ENCODE data around the gene AP2A2. TPM values are rescaled to one million over a fixed set of nuclear protein-coding genes. Genes with fewer than 3 reads are reported as not detected.

Gene AP2A2
- total RNA-seq, 2 experiments from 2014 or later = 45.9 to 46.6 TPM

DNA sequence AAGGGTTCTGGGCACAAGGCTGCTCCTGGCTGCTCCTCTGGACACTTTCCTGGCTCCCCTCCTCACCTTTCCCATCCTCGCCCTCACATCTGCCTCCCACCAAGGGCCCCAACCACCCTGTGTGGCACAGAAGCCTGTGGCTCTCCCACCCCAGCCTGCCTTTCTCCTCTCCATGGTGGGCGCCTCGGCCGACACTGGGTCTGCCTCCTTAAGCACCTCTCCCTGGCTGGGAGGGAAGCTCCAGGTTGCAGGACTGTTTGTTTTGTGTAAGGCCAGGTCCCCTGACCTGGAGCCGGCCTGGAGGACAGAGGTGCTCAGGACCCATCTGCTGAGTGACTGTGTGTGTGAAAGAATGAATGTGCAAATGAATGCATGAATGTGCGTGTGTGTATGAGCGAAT, 96.7 kb downstream of the AP2A2 start:
- Mint-ChIP-seq H3K27ac (no peak overlapping the region), H3K36me3 (ENCODE audit: low read depth) (no peaks in the 10 kb centered on the region), H3K27me3 (no peaks in the 10 kb centered on the region), H3K9me3 (no peaks in the 10 kb centered on the region), H3K4me3 (no peak overlapping the region), H3K4me1 (ENCODE audit: low read depth) (peaks cover 8% of the 10 kb centered on the region)
- Histone ChIP-seq H3K27me3 (ENCODE audit: control insufficient read depth in 1 of 2, insufficient read depth in 2 of 2, low read length in 2 of 2) (no peaks in the 10 kb centered on the region), H3K4me3 (ENCODE audit: low read length) (no peak overlapping the region), H3K27ac (ENCODE audit: low read depth in 1 of 2, low read length in 2 of 2) (no peak overlapping the region), H3K9me3 (ENCODE audit: control insufficient read depth in 1 of 2, insufficient read depth in 1 of 2, low read length in 2 of 2) (peaks cover 0 to 21% of the 10 kb centered on the region in 2 experiments), H3K4me1 (ENCODE audit: insufficient read depth, low read length) (peaks cover 4% of the 10 kb centered on the region), H3K36me3 (ENCODE audit: insufficient read depth, low read length) (no peaks in the 10 kb centered on the region)
- POLR2A ChIA-PET = no interaction called here
- TF ChIP-seq, protein P1, sequence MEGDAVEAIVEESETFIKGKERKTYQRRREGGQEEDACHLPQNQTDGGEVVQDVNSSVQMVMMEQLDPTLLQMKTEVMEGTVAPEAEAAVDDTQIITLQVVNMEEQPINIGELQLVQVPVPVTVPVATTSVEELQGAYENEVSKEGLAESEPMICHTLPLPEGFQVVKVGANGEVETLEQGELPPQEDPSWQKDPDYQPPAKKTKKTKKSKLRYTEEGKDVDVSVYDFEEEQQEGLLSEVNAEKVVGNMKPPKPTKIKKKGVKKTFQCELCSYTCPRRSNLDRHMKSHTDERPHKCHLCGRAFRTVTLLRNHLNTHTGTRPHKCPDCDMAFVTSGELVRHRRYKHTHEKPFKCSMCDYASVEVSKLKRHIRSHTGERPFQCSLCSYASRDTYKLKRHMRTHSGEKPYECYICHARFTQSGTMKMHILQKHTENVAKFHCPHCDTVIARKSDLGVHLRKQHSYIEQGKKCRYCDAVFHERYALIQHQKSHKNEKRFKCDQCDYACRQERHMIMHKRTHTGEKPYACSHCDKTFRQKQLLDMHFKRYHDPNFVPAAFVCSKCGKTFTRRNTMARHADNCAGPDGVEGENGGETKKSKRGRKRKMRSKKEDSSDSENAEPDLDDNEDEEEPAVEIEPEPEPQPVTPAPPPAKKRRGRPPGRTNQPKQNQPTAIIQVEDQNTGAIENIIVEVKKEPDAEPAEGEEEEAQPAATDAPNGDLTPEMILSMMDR (IDR thresholded peaks at IDR 0.05) = no peak
- intact Hi-C loops (cut with DNase I, micrococcal nuclease) = no loop called here
- no peak for ATAC-seq (ENCODE audit: poor library complexity)
- no peak for DNase-seq
- CTCF ChIA-PET = no interaction called here

DNA sequence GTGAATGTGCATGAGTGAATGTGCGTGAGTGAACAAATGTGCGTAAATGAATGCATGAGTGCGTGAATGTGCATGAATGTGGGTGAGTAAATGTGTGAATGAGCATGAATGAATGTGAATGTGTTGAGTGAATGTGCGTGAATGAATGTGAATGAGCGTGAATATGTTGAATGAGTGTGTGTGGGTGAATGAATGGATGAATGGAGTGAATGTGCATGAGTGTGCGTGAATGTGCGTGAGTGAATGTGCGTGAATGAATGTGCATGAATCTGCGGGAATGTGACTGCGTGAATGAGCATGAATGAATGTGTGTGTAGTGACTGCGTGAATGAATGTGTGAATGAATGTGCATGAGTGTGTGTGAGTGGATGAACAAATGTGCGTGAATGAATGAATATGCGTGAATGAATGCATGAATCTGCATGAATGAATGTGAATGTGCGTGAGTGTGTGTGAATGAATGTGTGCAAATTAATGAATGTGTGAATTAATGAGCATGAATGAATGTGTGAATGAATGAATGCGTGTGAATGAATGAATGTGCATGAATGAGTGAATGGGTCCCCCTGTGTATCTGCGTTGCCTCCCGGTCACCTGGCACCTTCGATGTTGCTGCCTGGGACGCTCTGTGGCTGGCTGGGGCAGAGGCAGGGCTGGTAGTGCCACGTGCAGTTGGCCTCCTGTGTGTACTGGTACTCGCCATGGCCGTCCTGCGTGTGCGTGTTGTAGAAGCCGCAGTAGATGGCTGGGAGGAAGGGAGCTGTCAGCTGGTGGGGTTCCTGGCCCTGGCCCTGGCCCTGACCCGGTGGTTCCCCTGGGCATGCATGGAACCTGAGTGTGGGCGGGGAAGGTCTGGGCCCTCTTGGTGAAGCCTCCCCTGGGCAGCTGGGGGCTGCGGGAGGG, 97.5 kb downstream of the AP2A2 start:
- ATAC-seq (ENCODE audit: poor library complexity) = no peak
- CTCF ChIA-PET = no interaction called here
- no peak overlapping the region for H3K4me3 Mint-ChIP-seq

DNA sequence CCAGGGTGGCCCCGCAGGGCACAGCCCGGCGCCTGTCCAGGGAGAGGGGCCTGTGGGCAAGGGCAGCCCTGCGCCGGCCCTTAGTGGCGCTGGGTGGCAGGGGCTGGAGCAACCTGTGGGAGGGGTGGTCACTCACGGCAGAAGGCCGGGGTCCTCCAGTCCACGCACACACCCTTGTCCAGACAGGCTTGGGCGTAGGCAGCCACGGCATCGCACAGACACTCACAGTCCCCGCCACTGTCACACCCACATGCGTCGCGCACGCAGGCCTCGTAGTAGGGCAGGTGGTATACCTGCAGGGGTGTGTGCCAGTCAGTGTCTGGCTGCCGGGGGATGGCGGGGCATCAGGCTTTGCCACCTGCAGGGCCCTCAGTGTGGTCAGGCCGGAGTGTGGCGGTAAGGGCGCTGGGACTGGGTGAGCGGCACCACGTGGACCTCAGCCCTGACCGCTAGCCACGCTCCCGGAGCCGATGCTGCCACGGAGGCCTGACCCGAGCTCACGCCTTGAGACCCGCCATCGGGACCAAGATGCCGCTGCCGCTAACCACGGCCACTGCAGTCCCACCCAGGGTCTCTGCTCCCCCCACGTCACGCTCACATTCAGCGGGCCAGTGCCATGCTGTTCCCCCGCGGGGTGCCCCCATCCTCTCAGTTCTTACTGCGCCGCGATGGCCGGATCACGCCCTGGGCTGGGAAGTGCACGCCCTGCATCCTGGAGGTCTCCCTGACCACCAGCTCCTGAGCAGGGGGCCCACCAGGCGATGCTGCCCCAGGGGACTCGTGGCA, 98.3 kb downstream of the AP2A2 start:
- H3K4me1 Mint-ChIP-seq (ENCODE audit: low read depth) = no peaks in the 10 kb centered on the region
- ChIA-PET POLR2A (no interaction called here), CTCF (no interaction called here)
- TF ChIP-seq, protein P1 (IDR thresholded peaks at IDR 0.05) = no peak
- no peak for ATAC-seq (ENCODE audit: poor library complexity)
- H3K27ac Mint-ChIP-seq = no peak overlapping the region
- DNase-seq = no peak
- no peak overlapping the region for H3K4me3 ChIP-seq (ENCODE audit: low read length)
- H3K27me3 Mint-ChIP-seq = no peaks in the 10 kb centered on the region
- H3K27ac ChIP-seq (ENCODE audit: low read depth in 1 of 2, low read length in 2 of 2) = no peak overlapping the region
- H3K4me1 ChIP-seq (ENCODE audit: insufficient read depth, low read length) = no peaks in the 10 kb centered on the region
- no peak overlapping the region for H3K4me3 Mint-ChIP-seq
- intact Hi-C loops (cut with DNase I, micrococcal nuclease) = no loop called here
- H3K36me3 Mint-ChIP-seq (ENCODE audit: low read depth) = no peaks in the 10 kb centered on the region
- H3K27me3 ChIP-seq (ENCODE audit: control insufficient read depth in 1 of 2, insufficient read depth in 2 of 2, low read length in 2 of 2) = no peaks in the 10 kb centered on the region
- H3K9me3 ChIP-seq (ENCODE audit: control insufficient read depth in 1 of 2, insufficient read depth in 1 of 2, low read length in 2 of 2) = peaks cover 0 to 15% of the 10 kb centered on the region in 2 experiments
- no peaks in the 10 kb centered on the region for H3K36me3 ChIP-seq (ENCODE audit: insufficient read depth, low read length)
- H3K9me3 Mint-ChIP-seq = no peaks in the 10 kb centered on the region

More for the DNA sequence above, 97.5 kb downstream of the AP2A2 start:
- Mint-ChIP-seq H3K36me3 (ENCODE audit: low read depth) (no peaks in the 10 kb centered on the region), H3K9me3 (no peaks in the 10 kb centered on the region), H3K27me3 (no peaks in the 10 kb centered on the region), H3K4me1 (ENCODE audit: low read depth) (peaks cover under 1% of the 10 kb centered on the region), H3K27ac (no peak overlapping the region)
- no peaks in the 10 kb centered on the region for H3K36me3 ChIP-seq (ENCODE audit: insufficient read depth, low read length)
- no peak for DNase-seq
- no peak overlapping the region for H3K27ac ChIP-seq (ENCODE audit: low read depth in 1 of 2, low read length in 2 of 2)
- no peaks in the 10 kb centered on the region for H3K27me3 ChIP-seq (ENCODE audit: control insufficient read depth in 1 of 2, insufficient read depth in 2 of 2, low read length in 2 of 2)
- TF ChIP-seq, protein P1 (IDR thresholded peaks at IDR 0.05) = no peak
- POLR2A ChIA-PET = no interaction called here
- H3K4me3 ChIP-seq (ENCODE audit: low read length) = no peak overlapping the region
- intact Hi-C loops (cut with DNase I, micrococcal nuclease) = no loop called here
- H3K9me3 ChIP-seq (ENCODE audit: control insufficient read depth in 1 of 2, insufficient read depth in 1 of 2, low read length in 2 of 2) = peaks cover 0 to 15% of the 10 kb centered on the region in 2 experiments
- no peaks in the 10 kb centered on the region for H3K4me1 ChIP-seq (ENCODE audit: insufficient read depth, low read length)

Measured in CD4-positive, alpha-beta T cell (primary cell).